Effector CD4-positive, alpha-beta T cell (primary cell): ENCODE results near the gene TAGLN.
"Not testable (repeated sequence)": the region's sequence is repeated elsewhere in the genome, so short reads cannot be mapped to it uniquely, and the experiment has no call there.

Experiments used
- DNase-seq: peaks from one replicate; pipeline ENCODE4 v3.0.0-alpha.2; 2020

Gene TAGLN

DNA sequence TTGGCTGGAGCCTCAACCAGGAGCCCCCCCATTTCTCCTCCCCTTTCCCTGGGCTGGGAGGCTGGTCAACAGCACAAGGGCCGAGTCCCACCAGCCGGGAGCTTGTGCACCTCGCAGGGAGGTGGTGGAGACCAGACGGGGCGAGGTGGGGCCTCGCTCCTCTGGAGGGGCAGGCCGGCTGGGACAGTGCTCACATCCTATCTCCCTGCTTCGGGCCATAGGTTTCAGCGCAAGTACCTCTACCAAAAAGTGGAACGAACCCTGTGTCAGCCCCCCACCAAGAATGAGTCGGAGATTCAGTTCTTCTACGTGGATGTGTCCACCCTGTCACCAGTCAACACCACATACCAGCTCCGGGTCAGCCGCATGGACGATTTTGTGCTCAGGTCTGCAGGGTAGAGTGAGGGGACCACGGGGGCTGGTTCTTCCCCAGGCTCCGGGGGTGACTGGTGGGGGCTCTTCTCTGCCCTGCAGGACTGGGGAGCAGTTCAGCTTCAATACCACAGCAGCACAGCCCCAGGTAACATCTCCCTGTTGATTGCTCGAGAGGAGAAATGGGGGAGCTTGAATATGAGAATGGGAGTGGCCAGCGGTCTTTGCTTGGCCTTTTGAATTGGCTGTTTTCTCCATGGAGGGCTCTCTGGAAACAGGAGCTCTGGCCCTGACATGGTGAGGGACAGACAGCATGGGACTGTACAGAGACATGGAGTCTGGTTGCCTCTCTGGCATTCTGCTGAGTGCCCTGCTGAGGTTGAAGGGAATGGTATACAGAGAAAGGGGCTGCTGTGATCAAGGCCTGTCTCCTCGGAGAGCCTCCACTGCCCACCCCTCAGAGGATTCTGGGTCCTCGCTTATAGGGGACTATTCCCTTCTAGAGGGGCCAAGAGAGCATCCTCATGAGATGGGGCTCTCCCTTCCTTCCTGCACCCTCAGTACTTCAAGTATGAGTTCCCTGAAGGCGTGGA lies 17.3 kb upstream of the TAGLN start:
- DNase-seq = no peak

DNA sequence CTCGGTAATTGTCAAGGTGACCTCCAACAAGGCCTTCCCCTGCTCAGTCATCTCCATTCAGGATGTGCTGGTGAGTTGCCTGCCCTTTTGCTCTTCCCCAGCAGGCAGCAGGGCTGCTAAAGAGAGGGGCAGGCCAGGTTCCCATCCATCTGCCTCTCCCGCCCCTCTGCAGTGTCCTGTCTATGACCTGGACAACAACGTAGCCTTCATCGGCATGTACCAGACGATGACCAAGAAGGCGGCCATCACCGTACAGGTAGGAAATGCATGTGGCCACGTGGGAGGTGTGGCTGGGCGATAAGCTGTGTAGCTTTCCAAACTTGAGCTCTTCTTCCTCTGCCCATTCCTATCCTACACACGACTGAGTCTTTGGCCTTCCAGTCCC lies 16.6 kb upstream of the TAGLN start:
- DNase-seq = no peak

DNA sequence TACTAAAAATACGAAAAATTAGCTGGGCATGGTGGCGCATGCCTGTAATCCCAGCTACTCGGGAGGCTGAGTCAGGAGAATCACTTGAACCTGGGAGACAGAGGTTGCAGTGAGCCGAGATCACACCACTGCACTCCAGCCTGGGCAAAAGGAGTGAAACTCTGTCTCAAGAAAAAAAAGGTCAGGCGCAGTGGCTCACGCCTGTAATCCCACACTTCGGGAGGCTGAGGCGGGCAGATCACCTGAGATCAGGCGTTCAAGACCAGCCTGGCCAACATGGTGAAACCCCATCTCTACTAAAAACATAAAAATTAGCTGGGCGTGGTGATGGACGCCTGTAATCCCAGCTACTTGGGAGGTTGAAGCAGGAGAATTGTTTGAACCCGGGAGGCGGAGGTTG lies 16.0 kb upstream of the TAGLN start:
- not testable (repeated sequence) for DNase-seq

DNA sequence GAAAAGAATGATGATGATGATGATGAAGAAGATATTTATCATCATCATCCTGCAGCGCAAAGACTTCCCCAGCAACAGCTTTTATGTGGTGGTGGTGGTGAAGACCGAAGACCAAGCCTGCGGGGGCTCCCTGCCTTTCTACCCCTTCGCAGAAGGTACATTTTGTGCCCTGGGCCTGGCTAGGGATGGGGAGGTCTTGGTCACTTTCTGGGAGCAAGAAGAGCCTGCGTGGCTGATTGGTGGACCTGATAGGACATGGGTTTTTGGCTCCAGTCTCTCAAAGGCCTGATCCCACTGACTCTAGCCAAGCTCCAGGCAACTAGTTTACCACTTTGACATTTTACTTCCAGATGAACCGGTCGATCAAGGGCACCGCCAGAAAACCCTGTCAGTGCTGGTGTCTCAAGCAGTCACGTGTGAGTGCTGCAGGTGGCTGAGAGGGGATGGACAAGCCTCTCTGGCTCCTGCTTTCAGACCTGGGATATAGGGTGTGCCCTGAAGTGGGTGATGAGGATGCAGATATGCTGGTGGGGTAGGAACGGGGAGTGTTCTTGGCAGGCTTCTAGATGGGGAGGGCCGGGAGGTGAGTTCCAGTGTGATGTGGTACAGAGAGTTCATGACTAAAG lies 15.3 kb upstream of the TAGLN start:
- no peak for DNase-seq

DNA sequence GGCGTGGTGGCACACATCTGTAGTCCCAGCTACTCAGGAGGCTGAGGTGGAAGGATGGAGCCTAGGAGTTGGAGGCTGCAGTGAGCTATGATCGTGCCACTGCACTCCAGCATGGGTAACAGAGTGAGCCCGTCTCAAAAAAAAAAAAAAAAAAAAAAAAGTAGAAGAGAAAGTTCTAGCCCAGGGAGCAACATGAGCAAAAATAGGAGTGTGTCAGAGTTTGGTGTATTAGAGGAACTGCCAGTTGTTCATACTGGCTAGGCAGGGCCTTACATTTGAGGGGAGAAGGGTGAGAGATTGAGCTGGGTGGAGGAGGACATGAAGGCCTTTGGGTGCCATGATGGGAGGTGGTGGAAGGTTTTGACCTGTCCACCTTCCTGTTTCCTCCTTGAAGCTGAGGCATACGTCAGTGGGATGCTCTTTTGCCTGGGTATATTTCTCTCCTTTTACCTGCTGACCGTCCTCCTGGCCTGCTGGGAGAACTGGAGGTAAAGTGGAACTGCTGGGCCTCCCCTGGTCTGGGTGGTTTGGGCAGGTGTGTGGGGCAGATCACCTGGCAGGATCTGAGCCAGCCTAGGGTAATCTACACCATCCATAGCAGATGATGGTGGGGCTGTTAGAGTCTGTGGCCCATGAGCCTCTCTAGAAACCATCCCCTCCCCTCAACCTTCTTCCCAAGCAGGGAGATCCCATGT lies 13.3 kb upstream of the TAGLN start:
- no peak for DNase-seq

DNA sequence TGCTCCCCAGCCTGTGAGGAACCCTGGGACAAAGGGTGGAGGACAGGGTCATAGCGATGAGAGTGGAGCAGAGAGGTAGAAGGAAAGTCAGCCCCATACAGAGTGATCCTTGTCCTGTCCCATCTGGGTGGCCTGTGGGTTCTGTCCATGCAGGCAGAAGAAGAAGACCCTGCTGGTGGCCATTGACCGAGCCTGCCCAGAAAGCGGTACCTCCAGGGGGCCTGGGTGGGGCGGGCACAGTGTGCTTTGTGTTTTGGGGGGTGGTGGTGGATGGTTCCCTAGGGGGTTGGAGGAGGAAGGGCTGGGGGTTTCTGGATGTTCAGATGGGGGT lies 12.8 kb upstream of the TAGLN start:
- DNase-seq = no peak

DNA sequence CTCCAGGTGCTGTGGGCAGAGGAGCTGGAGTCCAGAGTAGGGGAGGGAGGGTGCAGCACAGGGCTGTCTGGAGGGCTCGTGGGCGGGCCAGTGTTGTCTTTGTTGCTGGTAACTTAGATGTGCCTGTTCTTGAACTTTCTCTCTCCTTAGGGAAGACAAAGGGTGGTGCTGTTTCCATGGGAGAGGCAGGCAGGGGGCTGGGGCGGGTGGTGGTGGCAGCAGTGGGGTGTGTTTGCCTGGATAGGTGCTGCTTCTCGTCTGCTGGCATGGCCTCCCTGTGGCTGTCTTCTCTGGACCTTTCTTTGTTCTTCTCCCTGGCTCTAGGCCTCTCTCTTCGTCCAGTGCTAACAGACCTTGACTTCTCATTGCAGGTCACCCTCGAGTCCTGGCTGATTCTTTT lies 12.2 kb upstream of the TAGLN start:
- no peak for DNase-seq

DNA sequence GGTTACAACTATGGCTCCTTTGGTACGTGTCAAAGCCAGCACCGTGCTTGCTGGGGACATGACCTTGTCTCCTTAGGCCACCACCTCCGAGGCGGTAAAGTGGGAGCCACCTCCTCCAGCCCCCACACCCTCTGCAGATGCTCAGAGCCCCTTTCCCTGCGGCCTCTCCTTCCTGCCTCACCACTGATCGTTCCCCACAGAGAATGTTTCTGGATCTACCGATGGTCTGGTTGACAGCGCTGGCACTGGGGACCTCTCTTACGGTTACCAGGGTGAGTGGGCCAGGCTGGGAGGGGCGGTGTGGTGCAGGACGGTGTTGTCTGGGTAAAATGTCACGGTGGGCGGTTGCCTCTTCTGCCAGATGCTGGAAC lies 11.8 kb upstream of the TAGLN start:
- no peak for DNase-seq

DNA sequence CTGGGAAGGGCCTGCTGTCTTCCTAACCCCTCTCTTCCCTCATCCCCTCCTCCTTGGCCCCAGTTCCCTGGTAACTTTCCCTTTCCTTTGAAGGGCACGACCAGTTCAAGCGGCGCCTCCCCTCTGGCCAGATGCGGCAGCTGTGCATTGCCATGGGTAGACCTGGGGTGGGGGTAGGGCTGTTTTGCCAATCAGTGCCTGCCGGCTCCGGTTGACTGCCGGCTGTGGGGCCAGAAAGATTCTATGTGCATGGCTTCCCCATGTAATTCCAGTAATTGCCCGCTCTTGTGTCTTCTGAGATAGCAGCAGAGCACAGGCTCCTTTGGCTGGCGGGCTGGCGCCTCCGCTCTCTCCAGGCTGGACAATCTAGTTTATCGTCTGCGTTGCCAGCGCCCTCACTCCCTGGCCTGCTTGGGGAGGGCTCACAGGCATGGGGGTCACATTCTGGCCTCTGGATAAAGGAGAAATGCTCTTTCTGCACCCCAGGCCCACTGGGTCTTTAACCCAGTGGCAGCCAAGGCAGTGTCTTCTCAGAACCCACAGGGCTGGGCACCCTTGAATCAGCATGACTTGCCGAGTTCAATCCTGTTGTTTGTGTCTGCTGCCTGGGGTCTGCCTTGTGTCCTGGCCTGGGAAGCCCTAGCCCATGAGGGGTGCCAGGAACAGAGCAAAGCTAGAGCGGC lies 11.2 kb upstream of the TAGLN start:
- DNase-seq = no peak

DNA sequence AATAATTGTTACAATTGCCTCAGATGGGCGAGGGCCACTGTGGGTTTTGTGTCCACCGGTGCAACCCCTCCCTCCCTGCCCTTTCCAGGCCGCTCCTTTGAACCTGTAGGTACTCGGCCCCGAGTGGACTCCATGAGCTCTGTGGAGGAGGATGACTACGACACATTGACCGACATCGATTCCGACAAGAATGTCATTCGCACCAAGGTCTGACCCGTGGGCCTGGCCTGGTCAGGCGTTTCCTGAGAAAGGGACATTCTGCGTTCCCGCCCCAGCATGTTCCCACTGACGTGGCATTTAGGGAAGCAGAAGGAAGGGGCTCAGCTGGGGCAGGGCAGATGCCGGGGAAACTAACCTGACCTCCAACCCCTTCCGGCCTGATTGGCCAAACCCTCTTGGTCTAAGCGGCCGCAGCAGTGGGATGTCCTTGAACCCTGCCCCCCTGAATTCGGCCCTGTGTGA lies 10.5 kb upstream of the TAGLN start:
- DNase-seq = no peak

DNA sequence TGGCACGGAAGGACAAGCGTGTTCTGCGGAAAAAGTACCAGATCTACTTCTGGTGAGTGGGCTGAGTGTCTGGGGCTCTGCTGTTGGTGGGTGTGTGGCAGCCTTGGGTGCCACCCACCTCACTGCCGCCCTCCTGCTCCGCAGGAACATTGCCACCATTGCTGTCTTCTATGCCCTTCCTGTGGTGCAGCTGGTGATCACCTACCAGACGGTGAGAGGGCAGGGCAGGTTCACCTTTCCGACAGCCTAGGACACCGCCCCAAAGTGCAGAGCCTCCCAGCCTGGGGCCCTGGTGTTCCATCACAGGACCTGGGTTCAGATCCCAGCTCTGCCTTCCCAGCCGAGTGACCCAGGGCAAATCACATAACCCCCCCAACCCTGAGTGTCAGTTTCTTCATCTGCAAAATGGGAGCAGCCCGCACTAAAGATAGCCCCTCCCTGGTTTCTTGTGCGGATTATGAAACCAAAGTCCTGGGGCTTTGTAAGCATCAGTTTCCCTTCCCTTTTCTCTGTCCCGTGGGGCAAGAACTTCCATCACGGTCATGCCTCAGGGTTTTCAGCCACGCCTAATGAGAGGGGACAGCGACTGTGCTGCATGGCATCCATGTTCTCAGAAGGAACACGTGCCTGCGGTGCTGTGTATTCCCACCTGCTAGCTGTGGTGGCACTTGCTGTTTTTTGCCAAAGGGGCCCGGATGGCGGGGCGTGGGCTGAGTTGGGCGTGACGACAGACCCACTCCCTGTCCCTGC lies 9.8 kb upstream of the TAGLN start:
- DNase-seq = no peak

DNA sequence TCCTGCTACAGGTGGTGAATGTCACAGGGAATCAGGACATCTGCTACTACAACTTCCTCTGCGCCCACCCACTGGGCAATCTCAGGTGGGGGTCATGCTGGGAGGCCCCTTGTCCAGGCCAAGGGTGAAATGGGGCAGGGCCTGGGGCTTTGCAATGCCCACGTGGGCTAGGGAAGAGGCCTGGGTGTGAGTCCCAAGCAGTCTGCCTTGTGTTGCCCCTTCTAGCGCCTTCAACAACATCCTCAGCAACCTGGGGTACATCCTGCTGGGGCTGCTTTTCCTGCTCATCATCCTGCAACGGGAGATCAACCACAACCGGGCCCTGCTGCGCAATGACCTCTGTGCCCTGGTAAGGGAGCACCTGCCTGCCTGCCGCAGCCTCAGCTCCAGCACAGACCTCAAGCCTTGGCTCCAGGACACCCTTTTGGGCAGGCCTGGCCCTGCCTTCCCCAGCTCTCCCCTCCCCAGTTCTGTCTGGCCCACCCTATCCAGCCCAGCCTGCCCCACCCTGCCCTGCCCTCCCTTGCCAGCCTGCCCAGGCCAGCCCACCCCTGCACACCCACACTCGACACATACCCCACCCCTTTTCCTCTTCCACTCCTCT lies 9.1 kb upstream of the TAGLN start:
- no peak for DNase-seq

DNA sequence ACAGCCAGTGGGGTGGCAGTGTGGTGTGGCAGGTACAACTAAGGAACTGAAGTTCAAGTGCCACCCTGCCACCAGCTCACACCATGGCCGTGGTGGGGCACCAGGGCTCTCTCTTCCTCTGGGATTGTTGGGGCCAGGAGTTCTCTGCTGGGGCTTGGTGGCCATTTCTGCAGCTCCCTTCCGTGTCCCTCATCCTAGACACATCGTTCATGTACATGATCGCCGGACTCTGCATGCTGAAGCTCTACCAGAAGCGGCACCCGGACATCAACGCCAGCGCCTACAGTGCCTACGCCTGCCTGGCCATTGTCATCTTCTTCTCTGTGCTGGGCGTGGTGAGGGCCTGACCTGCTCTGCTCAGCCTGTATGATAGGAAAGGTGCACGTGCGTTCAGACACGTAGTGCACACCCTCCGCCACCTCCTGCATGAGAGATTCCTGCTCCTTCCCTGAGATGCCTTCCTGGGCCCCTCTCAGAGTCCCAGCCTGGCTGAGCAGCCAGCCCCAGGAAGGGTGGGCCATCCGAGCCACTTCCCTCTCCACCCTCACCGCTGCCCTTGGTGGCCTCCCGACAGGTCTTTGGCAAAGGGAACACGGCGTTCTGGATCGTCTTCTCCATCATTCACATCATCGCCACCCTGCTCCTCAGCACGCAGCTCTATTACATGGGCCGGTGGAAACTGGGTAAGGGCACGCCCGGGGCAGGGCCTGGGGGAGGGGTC lies 7.3 kb upstream of the TAGLN start:
- DNase-seq = no peak

DNA sequence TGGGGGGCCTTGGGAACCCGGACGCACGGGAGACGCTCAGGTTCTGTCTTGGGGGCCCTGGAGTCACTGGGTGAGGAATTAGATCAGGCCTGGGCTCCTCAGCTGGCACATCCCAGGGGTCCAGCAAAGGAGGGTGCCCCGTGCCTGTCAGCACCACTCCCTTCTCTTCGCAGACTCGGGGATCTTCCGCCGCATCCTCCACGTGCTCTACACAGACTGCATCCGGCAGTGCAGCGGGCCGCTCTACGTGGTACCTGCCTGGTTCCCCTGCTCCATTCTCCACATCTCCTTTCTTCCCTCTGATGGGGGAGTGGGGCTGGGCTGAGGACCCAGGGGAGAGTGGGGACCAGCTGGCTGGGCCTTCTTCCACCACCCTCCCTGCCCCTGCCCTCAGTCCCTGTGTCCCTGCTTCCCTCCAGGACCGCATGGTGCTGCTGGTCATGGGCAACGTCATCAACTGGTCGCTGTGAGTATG lies 6.7 kb upstream of the TAGLN start:
- no peak for DNase-seq

DNA sequence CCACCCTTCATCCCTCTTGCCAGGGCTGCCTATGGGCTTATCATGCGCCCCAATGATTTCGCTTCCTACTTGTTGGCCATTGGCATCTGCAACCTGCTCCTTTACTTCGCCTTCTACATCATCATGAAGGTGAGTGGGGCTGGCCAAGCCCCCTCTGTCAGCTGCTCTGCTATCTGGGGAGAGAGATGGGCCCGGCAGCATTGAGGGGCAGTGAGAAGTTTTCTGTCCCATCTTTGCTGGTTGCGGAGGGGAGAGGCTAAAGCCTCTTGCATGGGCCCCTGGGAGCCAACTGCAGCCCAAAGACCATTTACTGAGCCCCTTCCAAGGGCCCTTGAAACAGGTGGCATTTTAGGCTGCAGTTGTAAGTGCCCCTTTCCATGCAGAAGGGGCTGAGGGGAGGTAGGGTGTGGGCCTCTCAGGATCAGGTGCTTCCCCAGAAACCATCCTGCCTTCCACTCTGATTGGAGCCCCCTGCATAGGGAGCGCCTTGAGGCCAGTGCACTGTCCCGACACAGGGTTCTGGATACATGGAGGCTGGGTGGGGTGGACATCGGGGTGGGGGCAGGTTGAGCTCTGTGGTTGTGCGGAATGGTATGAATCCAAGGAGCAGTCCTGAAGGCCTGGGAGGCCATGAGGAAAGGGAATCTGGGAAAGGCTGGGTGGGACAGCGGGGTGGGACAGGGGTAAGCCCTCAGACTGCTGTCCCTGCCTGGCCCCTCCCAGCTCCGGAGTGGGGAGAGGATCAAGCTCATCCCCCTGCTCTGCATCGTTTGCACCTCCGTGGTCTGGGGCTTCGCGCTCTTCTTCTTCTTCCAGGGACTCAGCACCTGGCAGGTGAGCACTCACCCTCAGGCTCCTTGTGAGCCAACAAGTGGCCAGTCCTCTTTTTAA lies 5.8 kb upstream of the TAGLN start:
- DNase-seq = no peak

DNA sequence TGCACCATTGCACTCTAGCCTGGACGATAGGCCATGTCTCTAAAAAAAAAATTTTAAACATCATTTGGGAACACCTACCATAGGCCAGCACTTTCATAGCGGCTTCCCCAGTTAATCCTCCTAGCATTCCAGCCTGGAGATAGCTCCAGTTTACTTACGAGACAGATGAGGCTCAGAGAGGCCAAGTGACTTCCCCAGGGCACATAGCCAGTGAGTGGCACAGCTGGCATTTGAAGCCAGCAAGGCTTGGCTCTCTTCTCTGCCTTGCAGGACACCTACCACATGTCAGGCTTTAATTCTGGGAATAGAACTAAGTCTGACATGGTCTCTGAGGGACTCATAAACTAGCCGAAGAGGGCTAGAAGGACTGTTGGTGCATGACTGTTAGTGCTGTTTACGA lies 4.9 kb upstream of the TAGLN start:
- DNase-seq = no peak

DNA sequence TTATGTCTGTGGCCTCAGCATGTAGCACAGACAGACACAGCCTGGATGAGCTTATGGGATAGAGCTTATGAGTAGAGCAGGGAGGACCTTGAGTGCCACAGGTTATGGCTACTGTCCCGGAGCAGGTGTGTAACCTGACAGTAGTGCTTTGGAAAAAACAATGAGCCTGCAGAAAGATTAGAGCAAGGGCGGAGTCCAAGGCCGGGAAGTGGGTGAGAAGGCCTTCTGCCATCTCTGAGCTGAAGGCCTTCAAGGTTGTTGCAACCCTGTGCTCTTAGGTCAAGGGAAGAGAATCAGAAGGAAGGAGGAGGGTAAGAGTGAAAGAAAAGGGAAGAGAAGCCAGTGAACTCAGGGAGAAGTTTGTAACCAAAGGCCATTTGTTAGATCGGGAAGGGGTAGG lies 3.9 kb upstream of the TAGLN start:
- no peak for DNase-seq

DNA sequence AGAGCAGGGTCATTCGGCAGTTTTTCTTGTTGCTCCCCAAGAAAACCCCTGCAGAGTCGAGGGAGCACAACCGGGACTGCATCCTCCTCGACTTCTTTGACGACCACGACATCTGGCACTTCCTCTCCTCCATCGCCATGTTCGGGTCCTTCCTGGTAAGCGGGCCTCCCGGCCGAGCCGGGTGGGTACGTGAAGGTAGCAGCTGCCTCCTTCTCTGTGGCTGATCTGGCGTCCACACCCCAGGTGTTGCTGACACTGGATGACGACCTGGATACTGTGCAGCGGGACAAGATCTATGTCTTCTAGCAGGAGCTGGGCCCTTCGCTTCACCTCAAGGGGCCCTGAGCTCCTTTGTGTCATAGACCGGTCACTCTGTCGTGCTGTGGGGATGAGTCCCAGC lies 3.4 kb upstream of the TAGLN start:
- DNase-seq = no peak

DNA sequence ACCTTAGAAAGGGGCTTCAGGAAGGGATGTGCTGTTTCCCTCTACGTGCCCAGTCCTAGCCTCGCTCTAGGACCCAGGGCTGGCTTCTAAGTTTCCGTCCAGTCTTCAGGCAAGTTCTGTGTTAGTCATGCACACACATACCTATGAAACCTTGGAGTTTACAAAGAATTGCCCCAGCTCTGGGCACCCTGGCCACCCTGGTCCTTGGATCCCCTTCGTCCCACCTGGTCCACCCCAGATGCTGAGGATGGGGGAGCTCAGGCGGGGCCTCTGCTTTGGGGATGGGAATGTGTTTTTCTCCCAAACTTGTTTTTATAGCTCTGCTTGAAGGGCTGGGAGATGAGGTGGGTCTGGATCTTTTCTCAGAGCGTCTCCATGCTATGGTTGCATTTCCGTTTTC lies 2.2 kb upstream of the TAGLN start:
- no peak for DNase-seq
